ENCODE results near the gene HELZ. TPM values are rescaled to one million over a fixed set of nuclear protein-coding genes. Genes with fewer than 3 reads are reported as not detected.

The HELZ gene
- total and polyA plus RNA-seq, 2 donors (not counting 1 experiment from before 2014, with no cell fraction given), result 10.4 to 97.8 TPM

GRCh38 chr17:67050471-67051154, 194.4 kb downstream of the HELZ start:
- Histone ChIP-seq H3K4me1 (ENCODE audit: control insufficient read depth in 2 of 2, insufficient read depth in 2 of 2, low read length in 2 of 2) (no peaks in the 10 kb centered on the region), H3K79me2 (ENCODE audit: control insufficient read depth, insufficient read depth, low read length) (no peaks in the 10 kb centered on the region), H3K4me2 (replicated peaks; ENCODE audit: low read depth, low read length, poor library complexity, severe bottlenecking) (no peak overlapping the region), H3K27ac (ENCODE audit: low read length in 2 of 2) (no peak overlapping the region), H4K20me1 (ENCODE audit: control insufficient read depth, insufficient read depth, low read length, poor library complexity, severe bottlenecking) (no peaks in the 10 kb centered on the region), H3K9me3 (ENCODE audit: control extremely low read depth in 1 of 3, control insufficient read depth in 2 of 3, insufficient read depth in 1 of 3, low read length in 2 of 3) (peaks cover 2 to 21% (median 21%) of the 10 kb centered on the region in 3 donors), H3K27me3 (replicated peaks in 1 of 4; ENCODE audit: control extremely low read depth in 1 of 4, control insufficient read depth in 3 of 4, insufficient read depth in 4 of 4, low read length in 3 of 4) (no peaks in the 10 kb centered on the region), H3K36me3 (replicated peaks in 1 of 2; ENCODE audit: control extremely low read depth in 1 of 2, control insufficient read depth in 1 of 2, extremely low read depth in 1 of 2, insufficient read depth in 2 of 2, low read length in 1 of 2) (no peaks in the 10 kb centered on the region), H2AFZ (ENCODE audit: insufficient read depth, low read depth, low read length, poor library complexity, severe bottlenecking) (no peak overlapping the region), H3K4me3 (ENCODE audit: control extremely low read depth in 1 of 5, extremely low read depth in 1 of 5, insufficient read depth in 1 of 5, low read depth in 2 of 5, low read length in 4 of 5) (no peak overlapping the region), H3K9ac (ENCODE audit: low read length) (no peak overlapping the region)
- no peaks in the 10 kb centered on the region for H3K27me3 Mint-ChIP-seq
- CTCF ChIA-PET, result no interaction called here
- TF ChIP-seq CTCF (IDR thresholded peaks at IDR 0.05) (no peak), EZH2 (IDR thresholded peaks at IDR 0.05; ENCODE audit: borderline replicate concordance, insufficient read depth, low read depth, low read length, poor library complexity, severe bottlenecking) (no peak)
- ATAC-seq (ENCODE audit: low read depth), result no peak
- no peaks in the 10 kb centered on the region for H3K4me1 Mint-ChIP-seq
- no peak for DNase-seq
- intact Hi-C loops (cut with micrococcal nuclease), result no loop called here
- POLR2A ChIA-PET, result no interaction called here
- H3K27ac Mint-ChIP-seq, result no peak overlapping the region
- H3K4me3 Mint-ChIP-seq, result no peak overlapping the region
- H3K9me3 Mint-ChIP-seq (ENCODE audit: insufficient read depth), result peaks cover 11% of the 10 kb centered on the region
- WGBS (ENCODE audit: insufficient coverage), result 83% methylated on average over 3 of the region's 6 CpGs

GRCh38 chr17:67050066-67050465, 194.9 kb downstream of the HELZ start:
- Mint-ChIP-seq H3K27ac (no peak overlapping the region), H3K4me3 (no peak overlapping the region), H3K27me3 (no peaks in the 10 kb centered on the region), H3K9me3 (ENCODE audit: insufficient read depth) (peaks cover 11% of the 10 kb centered on the region), H3K4me1 (no peaks in the 10 kb centered on the region)
- intact Hi-C loops (cut with micrococcal nuclease), result no loop called here
- Histone ChIP-seq H3K4me1 (ENCODE audit: control insufficient read depth in 2 of 2, insufficient read depth in 2 of 2, low read length in 2 of 2) (no peaks in the 10 kb centered on the region), H3K36me3 (replicated peaks in 1 of 2; ENCODE audit: control extremely low read depth in 1 of 2, control insufficient read depth in 1 of 2, extremely low read depth in 1 of 2, insufficient read depth in 2 of 2, low read length in 1 of 2) (no peaks in the 10 kb centered on the region), H3K27ac (ENCODE audit: low read length in 2 of 2) (no peak overlapping the region), H3K4me2 (replicated peaks; ENCODE audit: low read depth, low read length, poor library complexity, severe bottlenecking) (no peak overlapping the region), H4K20me1 (ENCODE audit: control insufficient read depth, insufficient read depth, low read length, poor library complexity, severe bottlenecking) (no peaks in the 10 kb centered on the region), H3K9ac (ENCODE audit: low read length) (no peak overlapping the region), H3K27me3 (replicated peaks in 1 of 4; ENCODE audit: control extremely low read depth in 1 of 4, control insufficient read depth in 3 of 4, insufficient read depth in 4 of 4, low read length in 3 of 4) (no peaks in the 10 kb centered on the region), H2AFZ (ENCODE audit: insufficient read depth, low read depth, low read length, poor library complexity, severe bottlenecking) (no peak overlapping the region), H3K4me3 (ENCODE audit: control extremely low read depth in 1 of 5, extremely low read depth in 1 of 5, insufficient read depth in 1 of 5, low read depth in 2 of 5, low read length in 4 of 5) (no peak overlapping the region), H3K9me3 (ENCODE audit: control extremely low read depth in 1 of 3, control insufficient read depth in 2 of 3, insufficient read depth in 1 of 3, low read length in 2 of 3) (peaks cover 2 to 21% (median 20%) of the 10 kb centered on the region in 3 donors), H3K79me2 (ENCODE audit: control insufficient read depth, insufficient read depth, low read length) (no peaks in the 10 kb centered on the region)
- POLR2A ChIA-PET, result no interaction called here
- CTCF ChIA-PET, result no interaction called here
- 100% methylated on average over 1 of the region's 1 CpG for WGBS (ENCODE audit: insufficient coverage)
- ATAC-seq (ENCODE audit: low read depth) (no peak), DNase-seq (no peak)
- no peak for TF ChIP-seq CTCF (IDR thresholded peaks at IDR 0.05)
- no peak for TF ChIP-seq EZH2 (IDR thresholded peaks at IDR 0.05; ENCODE audit: borderline replicate concordance, insufficient read depth, low read depth, low read length, poor library complexity, severe bottlenecking)

Data from B cell (primary cell).